Left lung (tissue), 10 donors: ENCODE data around the gene FBXO15. TPM values are rescaled to one million over a fixed set of nuclear protein-coding genes. Genes with fewer than 3 reads are reported as not detected.

Source experiments
- ATAC-seq: fragments of 200-7000 bp; cut with Tn5 transposase; one replicate; pipeline ENCODE4 v1.9.1; 2020; ENCODE audit warnings: moderate library complexity
- DNase-seq, 4 donors: peaks; one replicate each; pipeline ENCODE4 v3.0.0-alpha.2; 2013 to 2020
- H3K27ac ChIP-seq, 2 donors: fragments of 200-600 bp; sonication (generic) in 1 of 2; one replicate each; pipeline versions ENCODE4 v1.5.0 to v1.8.0; 2020 to 2021
- H3K27me3 ChIP-seq, 2 donors: fragments of 200-600 bp; sonication (generic) in 1 of 2; one replicate each; pipeline versions ENCODE4 v1.5.0 to v1.8.0; 2020 to 2021
- H3K36me3 ChIP-seq, 2 donors: fragments of 200-600 bp; sonication (generic) in 1 of 2; one replicate each; pipeline versions ENCODE4 v1.5.0 to v1.8.0; 2020 to 2021
- H3K4me1 ChIP-seq, 2 donors: fragments of 200-600 bp; one replicate each; pipeline ENCODE4 v1.8.0; 2021
- H3K4me3 ChIP-seq, 2 donors: fragments of 200-600 bp; sonication (generic) in 1 of 2; one replicate each; pipeline versions ENCODE4 v1.5.0 to v1.8.0; 2020 to 2021; ENCODE audit warnings: mild to moderate bottlenecking in 1 of 2
- H3K9me3 ChIP-seq, 2 donors: fragments of 200-600 bp; sonication (generic) in 1 of 2; one replicate each; pipeline versions ENCODE4 v1.5.0 to v1.8.0; 2020 to 2021
- intact Hi-C, 2 donors: fragments of 100-400 bp; cut with DNase I; formaldehyde crosslinking; loops; one replicate each; pipeline versions ENCODE4 v1.11.2 to v1.14.2; 2022
- polyA plus RNA-seq, 6 donors: library from polyadenylated mRNA; unstranded; fragments of 120-200 nt; gene quantifications; one replicate each; pipeline ENCODE4 v1.2.1, GENCODE V29; 2013; ENCODE audit not compliant: insufficient read length in 6 of 6
- total RNA-seq, 2 donors: library from RNA; stranded (reverse); fragmentation: NEBNext Ultra II Directional; extraction: Animal tissue kit (Norgen Biotek cat#: 25700); gene quantifications; one replicate each; pipeline ENCODE4 v1.2.1, GENCODE V29; 2021
- TF ChIP-seq, protein P1 (sequence below), 2 donors: fragments of 200-600 bp; sonication (generic) in 1 of 2; IDR thresholded peaks; one replicate each; pipeline versions ENCODE4 v1.5.0 to v1.8.0; 2021; ENCODE audit warnings: antibody characterized with exemption in 2 of 2
- donor health status: DM: no; HTN: yes; CAD: no.
- donor health status: DM: no; HTN: no; CAD: no.

FBXO15 gene
- total and polyA plus RNA-seq, 8 donors = 1.1 to 5.0 (median 2.8) TPM

GRCh38 chr18:74142252-74142651 lies 5.4 kb downstream of the FBXO15 start:
- TF ChIP-seq, protein P1, sequence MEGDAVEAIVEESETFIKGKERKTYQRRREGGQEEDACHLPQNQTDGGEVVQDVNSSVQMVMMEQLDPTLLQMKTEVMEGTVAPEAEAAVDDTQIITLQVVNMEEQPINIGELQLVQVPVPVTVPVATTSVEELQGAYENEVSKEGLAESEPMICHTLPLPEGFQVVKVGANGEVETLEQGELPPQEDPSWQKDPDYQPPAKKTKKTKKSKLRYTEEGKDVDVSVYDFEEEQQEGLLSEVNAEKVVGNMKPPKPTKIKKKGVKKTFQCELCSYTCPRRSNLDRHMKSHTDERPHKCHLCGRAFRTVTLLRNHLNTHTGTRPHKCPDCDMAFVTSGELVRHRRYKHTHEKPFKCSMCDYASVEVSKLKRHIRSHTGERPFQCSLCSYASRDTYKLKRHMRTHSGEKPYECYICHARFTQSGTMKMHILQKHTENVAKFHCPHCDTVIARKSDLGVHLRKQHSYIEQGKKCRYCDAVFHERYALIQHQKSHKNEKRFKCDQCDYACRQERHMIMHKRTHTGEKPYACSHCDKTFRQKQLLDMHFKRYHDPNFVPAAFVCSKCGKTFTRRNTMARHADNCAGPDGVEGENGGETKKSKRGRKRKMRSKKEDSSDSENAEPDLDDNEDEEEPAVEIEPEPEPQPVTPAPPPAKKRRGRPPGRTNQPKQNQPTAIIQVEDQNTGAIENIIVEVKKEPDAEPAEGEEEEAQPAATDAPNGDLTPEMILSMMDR (IDR thresholded peaks at IDR 0.05) = no peak
- ATAC-seq (no peak), DNase-seq (no peak)
- Histone ChIP-seq H3K4me1 (peaks cover 0 to 5% of the 10 kb centered on the region in 2 donors), H3K9me3 (no peaks in the 10 kb centered on the region), H3K27me3 (no peaks in the 10 kb centered on the region), H3K27ac (no peak overlapping the region), H3K36me3 (no peaks in the 10 kb centered on the region), H3K4me3 (no peak overlapping the region)
- intact Hi-C loops = no loop called here

- TF ChIP-seq, protein P1 (IDR thresholded peaks at IDR 0.05) = no peak
- Histone ChIP-seq H3K36me3 (no peaks in the 10 kb centered on the region), H3K9me3 (no peaks in the 10 kb centered on the region), H3K4me1 (no peaks in the 10 kb centered on the region), H3K4me3 (no peak overlapping the region), H3K27me3 (no peaks in the 10 kb centered on the region), H3K27ac (no peak overlapping the region)
- intact Hi-C loops = no loop called here
- ATAC-seq (no peak), DNase-seq (no peak)
These were observed 6.0 kb downstream of the FBXO15 start for GRCh38 chr18:74141667-74142066.

DNA sequence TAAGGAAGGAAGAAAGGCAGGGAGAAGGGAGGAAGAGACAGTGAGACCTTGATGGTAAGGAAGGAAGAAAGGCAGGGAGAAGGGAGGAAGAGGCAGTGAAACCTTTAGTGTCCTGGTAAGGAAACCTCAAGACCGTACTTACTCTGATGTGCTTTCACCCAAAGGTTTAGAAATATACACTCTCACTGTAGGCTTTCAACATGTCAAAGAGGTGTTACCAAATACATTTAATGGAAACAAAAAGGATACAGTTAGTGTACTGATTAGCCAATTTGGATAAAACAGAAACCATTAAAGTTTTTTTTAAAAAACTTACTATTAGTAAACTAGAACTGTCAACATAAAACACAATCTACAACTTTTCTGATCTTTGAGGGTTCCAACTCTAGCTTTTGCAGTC lies 7.1 kb downstream of the FBXO15 start:
- intact Hi-C loops = no loop called here
- TF ChIP-seq, protein P1 (IDR thresholded peaks at IDR 0.05) = no peak

DNA sequence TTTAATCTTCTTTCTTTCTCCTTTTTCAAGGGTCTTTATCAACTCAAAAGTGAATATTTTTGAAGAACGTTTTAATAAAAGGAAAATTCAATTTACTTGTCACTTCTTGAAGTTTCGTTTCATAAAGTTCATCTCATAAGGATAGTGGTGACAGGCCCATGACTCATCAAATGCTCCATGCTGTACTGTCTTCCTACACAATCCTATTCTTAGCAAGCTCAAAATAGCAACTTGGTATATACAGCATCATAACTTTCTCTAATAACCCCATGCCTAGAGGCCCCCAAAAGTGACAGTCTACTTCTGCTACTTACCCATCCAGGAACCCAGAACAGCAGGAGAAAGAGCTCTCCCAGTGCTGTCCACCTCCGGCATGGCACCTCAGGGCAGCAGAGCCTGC lies 7.7 kb downstream of the FBXO15 start:
- intact Hi-C loops = no loop called here
- DNase-seq (no peak), ATAC-seq (no peak)
- no peak overlapping the region for H3K4me3 ChIP-seq
- H3K9me3 ChIP-seq = no peaks in the 10 kb centered on the region
- TF ChIP-seq, protein P1 (IDR thresholded peaks at IDR 0.05) = no peak
- no peaks in the 10 kb centered on the region for H3K36me3 ChIP-seq
- H3K27ac ChIP-seq = no peak overlapping the region
- no peaks in the 10 kb centered on the region for H3K27me3 ChIP-seq
- no peaks in the 10 kb centered on the region for H3K4me1 ChIP-seq

More for the DNA sequence above, 7.1 kb downstream of the FBXO15 start:
- Histone ChIP-seq H3K27ac (no peak overlapping the region), H3K27me3 (no peaks in the 10 kb centered on the region), H3K4me3 (no peak overlapping the region), H3K4me1 (no peaks in the 10 kb centered on the region), H3K36me3 (no peaks in the 10 kb centered on the region), H3K9me3 (no peaks in the 10 kb centered on the region)
- no peak for DNase-seq
- ATAC-seq = no peak

DNA sequence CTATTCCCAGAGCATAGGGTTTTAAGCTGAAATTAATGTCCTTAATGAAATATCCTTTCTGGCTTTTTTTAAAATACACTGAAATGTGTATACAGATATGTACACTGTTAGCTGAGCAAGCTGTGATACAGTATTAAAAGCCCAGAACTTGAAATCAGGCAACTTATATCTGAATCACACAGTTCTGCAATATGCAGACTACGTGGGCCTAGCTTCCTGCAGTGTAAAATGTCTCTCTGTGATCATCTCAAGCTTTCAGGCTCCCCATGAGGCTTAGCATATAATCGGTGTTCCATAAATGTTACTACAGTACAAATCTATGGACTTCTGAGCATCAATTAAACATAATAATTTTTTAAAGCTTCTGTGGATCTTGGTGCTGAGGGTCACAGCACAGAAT lies 8.2 kb downstream of the FBXO15 start:
- Histone ChIP-seq H3K36me3 (no peaks in the 10 kb centered on the region), H3K4me1 (no peaks in the 10 kb centered on the region), H3K27ac (no peak overlapping the region), H3K27me3 (no peaks in the 10 kb centered on the region), H3K4me3 (no peak overlapping the region), H3K9me3 (no peaks in the 10 kb centered on the region)
- DNase-seq (no peak), ATAC-seq (no peak)
- intact Hi-C loops = no loop called here
- TF ChIP-seq, protein P1 (IDR thresholded peaks at IDR 0.05) = no peak
